IPS-18c (cell line): ENCODE data around the gene GSTM5.
"Not testable (repeated sequence)": the region's sequence is repeated elsewhere in the genome, so short reads cannot be mapped to it uniquely, and the experiment has no call there.

ENCODE experiments used
- H3K4me3 ChIP-seq: 2 replicates; pipeline ENCODE4 v1.7.0; 2013; ENCODE audit warnings: low read depth, mild to moderate bottlenecking, low read length, moderate library complexity; ENCODE audit not compliant: insufficient read depth
- H3K9me3 ChIP-seq: one replicate; pipeline ENCODE4 v1.6.1; 2013; ENCODE audit warnings: mild to moderate bottlenecking, low read length, moderate library complexity; ENCODE audit not compliant: control insufficient read depth, insufficient read depth

The GSTM5 gene

DNA sequence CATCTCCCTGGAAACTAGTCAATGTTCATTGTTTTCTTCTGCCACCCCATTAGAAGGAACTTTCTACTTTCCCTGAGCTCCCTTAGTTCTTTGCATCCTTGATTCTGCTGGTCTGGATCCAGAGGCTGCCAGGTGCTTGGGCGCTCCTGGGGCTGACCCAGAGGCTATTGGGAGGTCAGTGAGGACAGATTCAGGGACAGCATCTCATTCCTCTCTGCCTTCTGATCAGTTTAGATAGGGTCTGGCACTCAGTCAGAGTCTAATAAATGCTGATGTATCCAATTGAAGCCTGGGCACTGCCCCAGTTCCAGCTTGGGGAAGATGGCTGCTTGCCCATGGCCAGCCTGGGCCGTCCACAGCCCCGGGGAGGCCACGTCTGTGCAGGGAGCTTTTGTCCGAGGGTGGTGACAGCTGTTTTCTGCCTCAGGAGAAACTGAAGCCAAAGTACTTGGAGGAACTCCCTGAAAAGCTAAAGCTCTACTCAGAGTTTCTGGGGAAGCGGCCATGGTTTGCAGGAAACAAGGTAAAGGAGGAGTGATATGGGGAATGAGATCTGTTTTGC lies 22.1 kb upstream of the GSTM5 start:
- Histone ChIP-seq H3K9me3 (no peaks in the 10 kb centered on the region), H3K4me3 (no peak overlapping the region)

DNA sequence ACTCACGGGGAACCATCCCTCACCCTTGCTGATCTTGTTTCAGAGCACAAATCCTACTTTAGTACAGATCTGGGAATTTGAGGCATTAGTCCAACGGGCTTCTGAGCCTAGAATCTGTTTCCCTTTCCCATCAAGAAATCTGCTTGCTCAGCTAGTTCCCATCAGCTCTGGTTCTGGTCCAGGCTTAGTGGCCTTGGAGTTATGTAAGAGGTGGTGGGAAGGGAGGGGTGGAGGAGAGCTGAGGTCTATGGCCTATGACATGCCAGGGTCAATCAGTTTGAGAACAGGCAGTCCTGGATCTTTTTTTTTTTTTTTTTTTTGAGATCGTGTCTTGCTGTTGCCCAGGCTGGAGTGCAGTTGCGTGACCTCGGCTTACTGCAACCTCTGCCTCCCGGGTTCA lies 20.3 kb upstream of the GSTM5 start:
- no peak overlapping the region for H3K4me3 ChIP-seq
- H3K9me3 ChIP-seq, result no peaks in the 10 kb centered on the region

DNA sequence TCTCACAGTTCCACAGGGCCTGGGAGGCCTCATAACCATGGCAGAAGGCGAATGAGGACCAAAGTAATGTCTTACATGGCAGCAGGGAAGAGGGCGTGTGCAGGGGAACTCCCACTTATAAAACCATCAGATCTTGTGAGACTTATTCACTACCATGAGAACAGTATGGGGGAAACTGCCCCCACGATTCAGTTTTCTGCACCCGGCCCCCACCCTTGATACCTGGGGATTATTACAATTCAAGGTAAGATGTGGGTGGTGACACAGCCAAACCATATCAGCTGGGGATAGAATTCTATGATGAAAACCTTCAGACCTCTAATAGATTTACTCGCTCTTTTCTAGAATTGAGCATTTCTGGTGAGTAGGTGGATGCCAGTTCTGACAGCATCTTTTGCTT lies 17.7 kb upstream of the GSTM5 start:
- not testable (repeated sequence) for H3K4me3 ChIP-seq, H3K9me3 ChIP-seq

DNA sequence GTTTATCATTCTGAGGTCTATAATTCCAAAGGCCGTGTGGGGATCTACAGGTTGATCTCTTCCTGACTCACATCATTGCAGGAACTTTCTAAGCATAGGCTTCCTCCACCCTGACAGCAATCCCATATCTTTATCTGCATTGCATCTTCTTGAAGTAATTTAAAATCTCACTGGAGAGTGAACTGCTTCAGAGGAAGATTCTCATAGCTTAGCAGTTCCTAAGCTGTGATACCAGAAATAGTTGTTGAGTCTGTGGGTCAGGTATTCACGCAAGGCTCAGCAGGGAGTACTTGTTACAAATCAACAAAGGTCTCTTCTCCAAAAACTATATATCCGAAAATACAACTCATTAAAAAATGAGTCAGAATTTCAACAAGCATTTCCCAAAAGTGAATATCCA lies 16.9 kb upstream of the GSTM5 start:
- not testable (repeated sequence) for H3K9me3 ChIP-seq

DNA sequence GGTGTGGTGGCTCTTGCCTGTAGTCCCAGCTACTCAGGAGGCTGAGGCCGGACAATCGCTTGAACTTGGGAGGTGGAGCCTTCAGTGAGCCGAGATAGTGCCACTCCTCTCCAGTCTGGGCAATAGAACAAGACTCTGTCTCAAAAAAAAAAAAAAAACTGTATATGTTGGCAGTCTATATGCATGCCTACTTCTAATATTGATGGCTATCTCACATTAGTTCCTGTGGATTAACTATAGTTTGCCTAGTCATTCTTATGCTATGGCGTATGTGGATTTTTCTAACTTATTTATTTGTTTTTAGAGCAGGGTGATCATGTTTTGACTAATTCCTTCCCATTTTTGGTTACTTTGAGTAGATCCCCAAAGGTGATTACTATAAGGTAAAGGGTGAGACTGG lies 15.0 kb upstream of the GSTM5 start:
- no peak overlapping the region for H3K4me3 ChIP-seq
- H3K9me3 ChIP-seq, result peaks cover 2% of the 10 kb centered on the region

More for the DNA sequence above, 16.9 kb upstream of the GSTM5 start:
- not testable (repeated sequence) for H3K4me3 ChIP-seq

DNA sequence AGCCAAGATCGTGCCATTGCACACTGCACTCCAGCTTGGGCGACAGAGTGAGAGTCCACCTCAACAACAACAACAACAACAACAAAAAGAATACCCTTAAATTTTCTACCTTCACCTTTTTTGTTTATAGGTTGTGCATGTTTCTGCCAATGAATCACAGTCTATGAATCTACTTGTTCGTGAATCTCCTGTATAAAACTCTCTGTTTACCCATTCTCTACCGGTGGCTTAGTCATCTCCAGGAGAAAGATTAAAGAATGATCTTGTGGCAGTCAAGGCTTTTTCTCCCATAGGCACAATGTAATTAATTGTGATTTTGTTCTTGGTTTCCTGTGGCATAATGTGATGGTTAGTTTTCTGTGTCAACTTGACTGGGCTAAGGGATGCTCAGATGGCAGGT lies 14.2 kb upstream of the GSTM5 start:
- H3K9me3 ChIP-seq, H3K4me3 ChIP-seq: not testable (repeated sequence)

DNA sequence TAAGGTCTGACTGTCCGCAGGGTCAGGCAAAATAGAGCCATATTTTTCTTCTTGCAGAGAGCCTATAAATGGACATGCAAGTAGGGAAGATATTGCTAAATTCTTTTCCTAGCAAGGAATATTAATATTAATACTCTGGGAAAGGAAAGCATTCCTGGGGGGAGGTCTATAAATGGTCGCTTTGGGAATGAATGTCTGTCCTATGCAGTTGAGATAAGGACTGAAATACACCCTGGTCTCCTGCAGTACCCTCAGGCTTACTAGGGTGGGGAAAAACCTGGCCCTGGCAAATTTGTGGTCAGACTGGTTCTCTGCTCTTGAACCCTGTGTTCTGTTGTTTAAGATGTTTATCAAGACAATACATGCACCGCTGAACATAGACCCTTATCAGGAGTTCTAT lies 9.1 kb upstream of the GSTM5 start:
- H3K4me3 ChIP-seq, H3K9me3 ChIP-seq: not testable (repeated sequence)

DNA sequence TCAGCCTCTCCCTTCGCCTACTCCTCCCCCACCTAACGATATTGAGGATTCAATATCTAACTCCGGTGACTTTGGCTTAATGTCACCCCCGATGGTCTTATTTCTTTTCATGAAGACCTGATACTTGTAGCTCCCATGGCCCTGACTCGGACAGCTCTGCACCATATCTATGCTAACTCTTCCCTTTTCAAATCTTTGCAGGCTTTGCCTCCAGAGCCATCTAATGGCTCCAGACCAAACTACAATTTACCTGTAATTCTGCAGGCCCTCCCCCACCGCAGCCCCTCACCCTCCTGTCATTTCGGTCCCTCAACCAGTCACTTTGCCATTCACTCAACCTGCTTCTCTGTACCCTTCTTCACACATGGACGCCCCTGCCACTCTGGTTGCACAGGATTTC lies 7.9 kb upstream of the GSTM5 start:
- Histone ChIP-seq H3K9me3 (peaks cover 3% of the 10 kb centered on the region), H3K4me3 (no peak overlapping the region)

DNA sequence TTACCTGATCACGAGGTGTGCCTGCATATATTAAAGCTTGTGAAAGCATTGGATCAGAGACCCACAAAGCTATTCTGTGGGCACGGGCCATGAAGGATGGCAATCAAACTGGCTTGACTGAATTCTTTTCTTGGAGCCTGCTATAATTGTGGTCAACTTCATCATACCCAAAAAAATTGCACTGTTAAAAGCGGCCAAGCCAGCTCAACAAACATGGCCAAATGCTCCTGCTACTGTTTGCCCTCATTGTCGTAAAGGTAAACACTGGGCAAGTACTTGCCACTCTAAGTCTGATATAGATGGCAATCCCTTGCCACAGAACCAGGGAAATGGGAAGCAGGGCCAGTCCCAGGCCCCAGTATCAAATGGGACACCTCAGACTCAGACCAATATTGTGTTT lies 6.6 kb upstream of the GSTM5 start:
- Histone ChIP-seq H3K9me3 (peaks cover 5% of the 10 kb centered on the region), H3K4me3 (no peak overlapping the region)

DNA sequence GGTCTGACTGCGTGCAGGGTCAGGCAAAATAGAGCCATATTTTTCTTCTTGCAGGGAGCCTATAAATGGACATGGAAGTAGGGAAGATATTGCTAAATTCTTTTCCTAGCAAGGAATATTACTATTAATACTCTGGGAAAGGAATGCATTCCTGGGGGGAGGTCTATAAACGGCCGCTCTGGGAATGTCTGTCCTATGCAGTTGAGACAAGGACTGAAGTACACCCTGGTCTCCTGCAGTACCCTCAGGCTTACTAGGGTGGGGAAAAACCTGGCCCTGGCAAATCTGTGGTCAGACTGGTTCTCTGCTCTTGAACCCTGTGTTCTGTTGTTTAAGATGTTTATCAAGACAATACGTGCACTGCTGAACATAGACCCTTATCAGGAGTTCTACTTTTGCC lies 3.1 kb upstream of the GSTM5 start:
- H3K9me3 ChIP-seq, H3K4me3 ChIP-seq: not testable (repeated sequence)

DNA sequence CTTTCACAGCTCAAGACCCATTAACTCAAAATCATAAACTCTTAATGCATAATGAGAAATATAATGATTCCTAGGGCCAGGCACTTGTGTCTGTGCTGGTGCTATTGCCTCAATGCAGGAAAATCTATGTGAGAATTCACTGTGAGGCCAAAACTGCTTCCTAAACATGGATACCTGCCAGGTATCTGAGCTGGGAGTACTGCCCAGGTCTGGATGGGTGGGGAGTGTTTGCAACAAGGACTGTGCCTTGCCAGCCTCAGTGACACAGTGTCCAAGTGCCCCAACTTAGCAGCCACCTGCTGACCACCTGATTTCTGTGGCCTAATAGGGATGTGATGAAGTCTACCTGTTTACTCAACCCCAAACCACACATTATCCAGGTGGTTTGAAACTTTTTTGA lies 2.2 kb upstream of the GSTM5 start:
- H3K9me3 ChIP-seq, H3K4me3 ChIP-seq: not testable (repeated sequence)

DNA sequence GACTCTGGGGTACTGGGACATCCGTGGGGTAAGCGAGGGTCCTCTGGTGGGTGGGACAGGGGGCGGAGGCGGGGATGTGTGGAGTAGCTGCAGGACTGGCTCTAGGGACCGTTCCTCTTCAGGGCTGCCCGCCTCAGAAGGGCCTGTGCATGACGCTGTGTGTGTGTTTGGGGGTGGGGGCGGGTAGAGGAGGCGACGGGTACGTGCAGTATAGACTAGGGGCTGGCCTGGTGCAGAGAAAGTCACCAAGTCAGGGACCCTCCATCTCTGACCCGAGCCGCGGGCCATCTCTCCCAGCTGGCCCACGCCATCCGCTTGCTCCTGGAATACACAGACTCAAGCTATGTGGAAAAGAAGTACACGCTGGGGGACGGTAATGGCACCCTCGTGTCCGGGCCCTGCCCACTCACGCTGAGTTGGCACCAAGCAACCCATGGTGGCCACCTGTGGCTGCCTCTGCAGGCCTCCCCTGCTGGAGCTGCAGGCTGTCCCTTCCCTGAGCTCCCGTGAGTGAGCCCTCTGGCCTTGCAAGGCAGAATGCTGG lies 342 bp downstream of the GSTM5 start:
- Histone ChIP-seq H3K4me3 (no peak overlapping the region), H3K9me3 (peaks cover 9% of the 10 kb centered on the region)

DNA sequence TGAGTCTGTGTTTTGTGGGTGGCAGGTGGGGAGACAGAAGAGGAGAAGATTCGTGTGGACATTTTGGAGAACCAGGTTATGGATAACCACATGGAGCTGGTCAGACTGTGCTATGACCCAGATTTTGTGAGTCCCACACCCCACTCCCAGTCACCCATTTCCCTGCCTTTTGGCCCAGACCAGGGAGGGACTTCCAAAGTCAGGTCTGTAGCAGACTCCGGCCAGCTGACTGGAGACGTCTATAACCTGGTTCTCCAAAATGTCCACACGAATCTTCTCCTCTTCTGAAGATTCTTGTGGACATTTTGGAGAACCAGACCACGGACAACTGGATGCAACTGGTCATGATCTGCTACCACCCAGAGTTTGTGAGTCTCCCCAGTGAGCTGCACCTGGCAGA lies 1.6 kb downstream of the GSTM5 start:
- H3K4me3 ChIP-seq, result no peak overlapping the region
- peaks cover 9% of the 10 kb centered on the region for H3K9me3 ChIP-seq

DNA sequence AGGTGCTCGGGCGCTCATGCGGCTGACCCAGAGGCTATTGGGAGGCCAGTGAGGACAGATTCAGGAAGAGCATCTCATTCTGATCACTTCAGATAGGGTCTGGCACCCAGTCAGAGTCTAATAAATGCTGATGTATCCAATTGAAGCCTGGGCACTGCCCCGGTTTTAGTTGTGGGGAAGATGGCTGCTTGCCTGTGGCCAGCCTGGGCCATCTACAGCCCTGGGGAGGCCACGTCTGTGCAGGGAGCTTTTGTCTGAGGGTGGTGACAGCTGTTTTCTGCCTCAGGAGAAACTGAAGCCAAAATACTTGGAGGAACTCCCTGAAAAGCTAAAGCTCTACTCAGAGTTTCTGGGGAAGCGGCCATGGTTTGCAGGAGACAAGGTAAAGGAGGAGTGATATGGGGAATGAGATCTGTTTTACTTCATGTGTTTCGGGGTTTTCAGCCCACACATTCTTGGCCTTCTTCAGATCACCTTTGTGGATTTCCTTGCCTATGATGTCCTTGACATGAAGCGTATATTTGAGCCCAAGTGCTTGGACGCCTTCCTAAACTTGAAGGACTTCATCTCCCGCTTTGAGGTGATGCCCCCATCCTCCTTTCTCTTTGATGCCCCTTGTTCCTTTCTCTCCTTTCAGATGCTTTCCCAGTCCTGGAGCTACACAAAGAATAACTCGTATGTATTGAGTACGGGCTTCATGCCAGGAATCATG lies 2.8 kb downstream of the GSTM5 start:
- Histone ChIP-seq H3K9me3 (peaks cover 4% of the 10 kb centered on the region), H3K4me3 (no peak overlapping the region)

DNA sequence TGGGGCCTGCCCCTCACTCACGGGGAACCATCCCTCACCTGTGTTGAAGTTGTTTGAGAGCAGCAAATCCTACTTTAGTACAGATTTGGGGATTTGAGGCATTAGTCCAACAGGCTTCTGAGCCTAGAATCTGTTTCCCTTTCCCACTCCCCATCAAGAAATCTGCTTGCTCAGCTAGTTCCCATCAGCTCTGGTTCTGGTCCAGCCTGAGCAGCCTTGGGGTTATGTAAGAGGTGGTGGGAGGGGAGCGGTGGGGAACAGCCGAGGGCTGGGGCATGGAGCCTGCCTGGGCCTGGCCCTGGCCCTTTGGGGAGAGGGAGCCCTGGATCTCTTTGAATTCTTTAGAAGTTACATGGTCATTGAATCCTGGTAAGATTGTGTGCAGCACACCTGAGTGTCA lies 4.1 kb downstream of the GSTM5 start:
- Histone ChIP-seq H3K4me3 (no peak overlapping the region), H3K9me3 (peaks cover 4% of the 10 kb centered on the region)

DNA sequence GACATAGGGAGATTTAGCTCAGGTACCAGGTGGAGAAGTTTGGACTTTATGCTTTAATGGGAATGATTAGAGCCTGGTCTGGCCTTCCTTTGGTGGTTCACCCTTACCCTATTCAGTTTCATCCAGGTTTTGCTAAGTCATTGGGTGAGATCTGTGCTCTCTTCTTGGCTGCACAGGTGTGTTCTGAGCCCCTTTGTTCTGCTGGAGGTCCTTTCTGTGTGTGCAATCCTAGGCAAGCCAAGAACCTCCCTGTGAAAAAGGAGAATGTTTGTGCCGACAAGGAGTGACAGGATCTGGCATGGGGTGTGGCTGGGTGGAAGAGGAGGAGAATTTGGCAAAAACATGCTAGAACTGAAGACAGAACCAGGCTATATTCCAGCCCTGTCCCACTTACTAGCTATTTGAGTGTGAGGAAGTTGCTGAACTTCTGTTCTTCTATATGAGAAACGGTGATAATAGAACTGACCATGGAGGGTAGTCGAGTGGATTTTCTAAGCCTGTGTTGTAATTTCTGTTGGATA lies 4.6 kb downstream of the GSTM5 start:
- Histone ChIP-seq H3K9me3 (peaks cover 4% of the 10 kb centered on the region), H3K4me3 (no peak overlapping the region)

DNA sequence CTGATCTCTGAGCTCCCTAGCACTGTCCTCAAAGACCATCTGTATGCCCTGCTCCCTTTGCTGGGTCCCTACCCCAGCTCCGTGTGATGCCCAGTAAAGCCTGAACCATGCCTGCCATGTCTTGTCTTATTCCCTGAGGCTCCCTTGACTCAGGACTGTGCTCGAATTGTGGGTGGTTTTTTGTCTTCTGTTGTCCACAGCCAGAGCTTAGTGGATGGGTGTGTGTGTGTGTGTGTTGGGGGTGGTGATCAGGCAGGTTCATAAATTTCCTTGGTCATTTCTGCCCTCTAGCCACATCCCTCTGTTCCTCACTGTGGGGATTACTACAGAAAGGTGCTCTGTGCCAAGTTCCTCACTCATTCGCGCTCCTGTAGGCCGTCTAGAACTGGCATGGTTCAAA lies 5.7 kb downstream of the GSTM5 start:
- H3K4me3 ChIP-seq, result no peak overlapping the region
- H3K9me3 ChIP-seq, result no peaks in the 10 kb centered on the region

DNA sequence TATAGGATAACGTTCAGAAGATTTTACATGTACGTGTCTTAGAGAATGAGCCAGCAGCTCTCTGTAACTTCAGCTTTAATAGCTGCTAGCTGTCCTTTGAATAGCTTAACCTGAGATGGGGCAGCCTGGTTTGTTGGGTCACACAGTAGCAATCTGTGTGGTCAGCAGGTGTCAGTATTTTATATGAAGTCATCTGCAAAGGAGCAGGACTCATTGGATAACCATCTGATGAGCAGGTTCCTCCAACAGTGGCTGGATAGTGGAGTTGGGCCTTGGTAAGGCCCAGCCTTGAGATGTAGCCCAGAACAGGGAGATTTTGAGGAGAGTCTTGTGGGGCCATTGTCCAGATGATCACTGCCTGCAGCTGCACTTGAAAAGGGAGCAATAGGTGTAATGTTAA lies 6.4 kb downstream of the GSTM5 start:
- H3K9me3 ChIP-seq, result no peaks in the 10 kb centered on the region
- no peak overlapping the region for H3K4me3 ChIP-seq
